ENCODE results near the gene PSMA8. TPM values are rescaled to one million over a fixed set of nuclear protein-coding genes. Genes with fewer than 3 reads are reported as not detected.
A peak's percentile ranks its signal among the peaks of the same experiment; 100 is the strongest.
"Not testable (repeated sequence)": the region's sequence is repeated elsewhere in the genome, so short reads cannot be mapped to it uniquely, and the experiment has no call there.

PSMA8 gene
- total RNA-seq, 2 experiments from 2014 or later: 0.19 TPM; not detected in 1

GRCh38 chr18:26230497-26230896, 96.8 kb downstream of the PSMA8 start:
- peaks cover 34% of the 10 kb centered on the region for H3K4me1 ChIP-seq (ENCODE audit: insufficient read depth, low read length, poor library complexity, severe bottlenecking)
- no peak for TF ChIP-seq EZH2phosphoT487 (IDR thresholded peaks at IDR 0.05; ENCODE audit: borderline replicate concordance, low read depth, low read length)
- no peak for TF ChIP-seq CTCF (conservative IDR thresholded peaks at IDR 0.05; ENCODE audit: low read length)
- H3K36me3 ChIP-seq (ENCODE audit: insufficient read depth, low read length): peaks cover 41% of the 10 kb centered on the region
- H3K4me2 ChIP-seq (ENCODE audit: low read length): peak overlapping the region; percentile 91; the same call in 1 of the 2 replicates
- BruUV-seq (replicated peaks): no TSS peak
- H2AFZ ChIP-seq (ENCODE audit: low read length): no peak overlapping the region
- ChIA-PET CTCF (ENCODE audit: unreplicated experiment) (no interaction called here), POLR2A (no interaction called here)
- peaks cover 26% of the 10 kb centered on the region; the same call in 1 of the 2 replicates for H4K20me1 ChIP-seq (ENCODE audit: insufficient read depth, low read length)
- no peak for DNase-seq (ENCODE audit: low spot score)
- H3K4me3 ChIP-seq (ENCODE audit: low read depth, low read length, poor library complexity, severe bottlenecking): peak overlapping the region; percentile 80
- peaks cover 90% of the 10 kb centered on the region for H3K79me2 ChIP-seq (ENCODE audit: insufficient read depth, low read depth, low read length)
- H3K9me2 ChIP-seq (ENCODE audit: insufficient read depth, low read length): no peaks in the 10 kb centered on the region
- peaks cover 5% of the 10 kb centered on the region; the same call in 1 of the 2 replicates for H3K9me3 ChIP-seq (ENCODE audit: low read length)
- no peak overlapping the region for H3K27ac ChIP-seq (ENCODE audit: low read depth, low read length, poor library complexity, severe bottlenecking)
- intact Hi-C loops (cut with micrococcal nuclease; ENCODE audit: unreplicated experiment): no loop called here

GRCh38 chr18:26233208-26233607, 99.5 kb downstream of the PSMA8 start:
- Histone ChIP-seq H3K9me3 (ENCODE audit: low read length) (peaks cover 5% of the 10 kb centered on the region; the same call in 1 of the 2 replicates), H3K4me2 (ENCODE audit: low read length) (0 out of 2 replicates have a peak overlapping the region, but pooled peaks have one; percentile 17), H3K27ac (ENCODE audit: low read depth, low read length, poor library complexity, severe bottlenecking) (no peak overlapping the region), H3K36me3 (ENCODE audit: insufficient read depth, low read length) (peaks cover 54% of the 10 kb centered on the region), H2AFZ (ENCODE audit: low read length) (no peak overlapping the region), H3K9me2 (ENCODE audit: insufficient read depth, low read length) (no peaks in the 10 kb centered on the region), H3K4me3 (ENCODE audit: low read depth, low read length, poor library complexity, severe bottlenecking) (no peak overlapping the region), H3K79me2 (ENCODE audit: insufficient read depth, low read depth, low read length) (peaks cover 99% of the 10 kb centered on the region), H3K4me1 (ENCODE audit: insufficient read depth, low read length, poor library complexity, severe bottlenecking) (peaks cover 29% of the 10 kb centered on the region), H4K20me1 (ENCODE audit: insufficient read depth, low read length) (peaks cover 18% of the 10 kb centered on the region; the same call in 1 of the 2 replicates)
- DNase-seq (ENCODE audit: low spot score): no peak
- ChIA-PET POLR2A (no interaction called here), CTCF (ENCODE audit: unreplicated experiment) (no interaction called here)
- intact Hi-C loops (cut with micrococcal nuclease; ENCODE audit: unreplicated experiment): no loop called here
- TF ChIP-seq CTCF (conservative IDR thresholded peaks at IDR 0.05; ENCODE audit: low read length): no peak
- no peak for TF ChIP-seq EZH2phosphoT487 (IDR thresholded peaks at IDR 0.05; ENCODE audit: borderline replicate concordance, low read depth, low read length)
- BruUV-seq (replicated peaks): no TSS peak

GRCh38 chr18:26237363-26237762, 103.7 kb downstream of the PSMA8 start:
- H3K27ac ChIP-seq (ENCODE audit: low read depth, low read length, poor library complexity, severe bottlenecking); DNase-seq (ENCODE audit: low spot score); H3K9me3 ChIP-seq (ENCODE audit: low read length); BruUV-seq (replicated peaks); CTCF ChIA-PET (ENCODE audit: unreplicated experiment); H3K4me3 ChIP-seq (ENCODE audit: low read depth, low read length, poor library complexity, severe bottlenecking); H3K4me2 ChIP-seq (ENCODE audit: low read length); H4K20me1 ChIP-seq (ENCODE audit: insufficient read depth, low read length); H2AFZ ChIP-seq (ENCODE audit: low read length); H3K9me2 ChIP-seq (ENCODE audit: insufficient read depth, low read length); POLR2A ChIA-PET; intact Hi-C loops (cut with micrococcal nuclease; ENCODE audit: unreplicated experiment): not testable (repeated sequence)
- H3K4me1 ChIP-seq (ENCODE audit: insufficient read depth, low read length, poor library complexity, severe bottlenecking): peaks cover 13% of the 10 kb centered on the region
- peaks cover 74% of the 10 kb centered on the region for H3K79me2 ChIP-seq (ENCODE audit: insufficient read depth, low read depth, low read length)
- peaks cover 24% of the 10 kb centered on the region for H3K36me3 ChIP-seq (ENCODE audit: insufficient read depth, low read length)

GRCh38 chr18:26238718-26239117, 105.0 kb downstream of the PSMA8 start:
- CTCF ChIA-PET (ENCODE audit: unreplicated experiment); H3K9me3 ChIP-seq (ENCODE audit: low read length): not testable (repeated sequence)

GRCh38 chr18:26242392-26242791, 108.7 kb downstream of the PSMA8 start:
- BruUV-seq (replicated peaks); CTCF ChIA-PET (ENCODE audit: unreplicated experiment): not testable (repeated sequence)

More at GRCh38 chr18:26238718-26239117, 105.0 kb downstream of the PSMA8 start:
- H3K4me1 ChIP-seq (ENCODE audit: insufficient read depth, low read length, poor library complexity, severe bottlenecking); H2AFZ ChIP-seq (ENCODE audit: low read length); BruUV-seq (replicated peaks); DNase-seq (ENCODE audit: low spot score); H3K4me3 ChIP-seq (ENCODE audit: low read depth, low read length, poor library complexity, severe bottlenecking); H4K20me1 ChIP-seq (ENCODE audit: insufficient read depth, low read length); H3K4me2 ChIP-seq (ENCODE audit: low read length); H3K27ac ChIP-seq (ENCODE audit: low read depth, low read length, poor library complexity, severe bottlenecking); POLR2A ChIA-PET; intact Hi-C loops (cut with micrococcal nuclease; ENCODE audit: unreplicated experiment); H3K9me2 ChIP-seq (ENCODE audit: insufficient read depth, low read length): not testable (repeated sequence)
- peaks cover 67% of the 10 kb centered on the region for H3K79me2 ChIP-seq (ENCODE audit: insufficient read depth, low read depth, low read length)
- peaks cover 20% of the 10 kb centered on the region for H3K36me3 ChIP-seq (ENCODE audit: insufficient read depth, low read length)

More at GRCh38 chr18:26242392-26242791, 108.7 kb downstream of the PSMA8 start:
- peaks cover 68% of the 10 kb centered on the region for H3K79me2 ChIP-seq (ENCODE audit: insufficient read depth, low read depth, low read length)
- H3K9me2 ChIP-seq (ENCODE audit: insufficient read depth, low read length); DNase-seq (ENCODE audit: low spot score); H2AFZ ChIP-seq (ENCODE audit: low read length); H3K27ac ChIP-seq (ENCODE audit: low read depth, low read length, poor library complexity, severe bottlenecking); intact Hi-C loops (cut with micrococcal nuclease; ENCODE audit: unreplicated experiment); H3K4me3 ChIP-seq (ENCODE audit: low read depth, low read length, poor library complexity, severe bottlenecking); H4K20me1 ChIP-seq (ENCODE audit: insufficient read depth, low read length); H3K4me1 ChIP-seq (ENCODE audit: insufficient read depth, low read length, poor library complexity, severe bottlenecking); H3K4me2 ChIP-seq (ENCODE audit: low read length): not testable (repeated sequence)
- peaks cover 26% of the 10 kb centered on the region for H3K9me3 ChIP-seq (ENCODE audit: low read length)
- H3K36me3 ChIP-seq (ENCODE audit: insufficient read depth, low read length): peaks cover 42% of the 10 kb centered on the region
- POLR2A ChIA-PET: interaction anchor here (1.2 kb wide), 1 partner anchor 24 kb away, joined by 3 read pairs; no protein-coding TSS in a partner anchor

Data from OCI-LY7 (cell line).